GM12878 (cell line): ENCODE data around the gene GCC1. TPM values are rescaled to one million over a fixed set of nuclear protein-coding genes. Genes with fewer than 3 reads are reported as not detected.

ENCODE experiments used
- ATAC-seq: fragments of 200-7000 bp; cut with Tn5 transposase; 3 replicates; pipeline ENCODE4 v1.9.1; 2020; ENCODE audit warnings: mild to moderate bottlenecking, moderate library complexity
- BruUV-seq: library from RNA; stranded (reverse); fragments of 400-500 nt; replicated peaks from 2 replicates; lab custom pipeline; 2021; lab: Mats Ljungman, UMichigan
- CTCF ChIA-PET: fragments of 300-600 bp; sonication (Branson Sonifier 250); formaldehyde crosslinking; extraction: SDS; loops from one replicate; lab custom pipeline; 2021; ENCODE audit warnings: inconsistent platforms; lab: Yijun Ruan, JAX
- POLR2A ChIA-PET: fragments of 350-600 bp; formaldehyde crosslinking; extraction: SDS; loops from one replicate; lab custom pipeline; 2021; ENCODE audit warnings: inconsistent platforms; lab: Charles Lee
- RAD21 ChIA-PET: fragments of 300-600 bp; sonication (Branson Sonifier 250); formaldehyde crosslinking; loops from one replicate; lab custom pipeline; 2023; ENCODE audit warnings: antibody characterized with exemption; ENCODE audit not compliant: unreplicated experiment; lab: Charles Lee
- SMC1A ChIA-PET: fragments of 300-600 bp; sonication (Branson Sonifier 250); formaldehyde crosslinking; loops from one replicate; lab custom pipeline; 2023; ENCODE audit not compliant: unreplicated experiment, uncharacterized antibody; lab: Charles Lee
- DNase-seq: peaks from one replicate; pipeline ENCODE4 v3.0.0-alpha.2; 2011; ENCODE audit warnings: low read depth, low spot score
- FAIRE-seq: peaks from 3 replicates; lab custom pipeline; 2011; peaks lifted over from hg19 to GRCh38; lab: Jason Lieb, UNC
- H2AFZ ChIP-seq: 2 replicates; pipeline ENCODE4 v1.6.0; 2011; ENCODE audit warnings: low read depth, low read length, control low read depth; ENCODE audit not compliant: control insufficient read depth
- H3K27ac ChIP-seq: 2 replicates; pipeline ENCODE4 v1.5.1; 2011; ENCODE audit warnings: control low read depth; ENCODE audit not compliant: control insufficient read depth, insufficient read depth
- H3K27me3 ChIP-seq, 2 experiments: replicated peaks in 1 of 2; 2 replicates each; pipeline versions ENCODE4 v1.6.0 to v1.6.1; 2011; ENCODE audit warnings: low read length in 1 of 2; ENCODE audit not compliant: control insufficient read depth in 2 of 2, insufficient read depth in 2 of 2
- H3K36me3 ChIP-seq, 2 experiments: 2 replicates each; pipeline ENCODE4 v1.5.1; 2011; ENCODE audit warnings: low read length in 1 of 2; ENCODE audit not compliant: control insufficient read depth in 2 of 2, insufficient read depth in 2 of 2
- H3K4me1 ChIP-seq: 2 replicates; pipeline ENCODE4 v1.6.1; 2011; ENCODE audit warnings: mild to moderate bottlenecking, low read length, moderate library complexity, mixed read lengths; ENCODE audit not compliant: control insufficient read depth, insufficient read depth
- H3K4me2 ChIP-seq: 2 replicates; pipeline ENCODE4 v1.6.0; 2011; ENCODE audit warnings: control low read depth; ENCODE audit not compliant: control insufficient read depth, insufficient read depth
- H3K4me3 ChIP-seq: fragments of 200-600 bp; sonication (generic); 2 replicates; pipeline ENCODE4 v1.5.1; 2016
- H3K79me2 ChIP-seq: 2 replicates; pipeline ENCODE4 v1.6.0; 2011; ENCODE audit warnings: low read length; ENCODE audit not compliant: control insufficient read depth, insufficient read depth
- H3K9ac ChIP-seq: 2 replicates; pipeline ENCODE4 v1.8.0; 2011; ENCODE audit warnings: low read length, control low read depth, mixed read lengths; ENCODE audit not compliant: control insufficient read depth, insufficient read depth
- H3K9me3 ChIP-seq: replicated peaks from 3 replicates; pipeline ENCODE4 v1.5.1; 2011; ENCODE audit warnings: mild to moderate bottlenecking, low read length; ENCODE audit not compliant: control insufficient read depth, insufficient read depth
- H4K20me1 ChIP-seq: 2 replicates; pipeline ENCODE4 v1.6.0; 2011; ENCODE audit not compliant: control insufficient read depth, insufficient read depth
- BACH1 ChIP-seq: fragments of 450-650 bp; IDR thresholded peaks from 2 replicates; pipeline ENCODE4 v1.6.1; 2017; ENCODE audit warnings: mild to moderate bottlenecking, borderline replicate concordance
- CHD1 ChIP-seq: IDR thresholded peaks from 2 replicates; pipeline ENCODE4 v1.6.1; 2012; ENCODE audit warnings: low read depth, low read length, improper control_type of control experiment
- DPF2 ChIP-seq: fragments of 450-650 bp; IDR thresholded peaks from 2 replicates; pipeline ENCODE4 v1.6.1; 2017; ENCODE audit warnings: mild to moderate bottlenecking
- ETV6 ChIP-seq, 2 experiments: fragments of 450-650 bp in 1 of 2; IDR thresholded peaks in 1 of 2; conservative IDR thresholded peaks in 1 of 2; 2 replicates each; pipeline ENCODE4 v1.6.1; 2014; ENCODE audit warnings: antibody characterized with exemption in 1 of 2, borderline replicate concordance in 1 of 2, low read depth in 1 of 2, mild to moderate bottlenecking in 1 of 2, moderate library complexity in 1 of 2
- HCFC1 ChIP-seq: fragments of 150-350 bp; IDR thresholded peaks from 2 replicates; pipeline ENCODE4 v1.6.1; 2014; ENCODE audit warnings: low read length
- HDGF ChIP-seq: fragments of 450-650 bp; IDR thresholded peaks from 2 replicates; pipeline ENCODE4 v1.6.1; 2016; ENCODE audit warnings: antibody characterized with exemption
- KDM1A ChIP-seq: fragments of 200-600 bp; sonication (generic); IDR thresholded peaks from 2 replicates; pipeline ENCODE4 v1.6.1; 2016; ENCODE audit warnings: borderline replicate concordance
- NFYB ChIP-seq: IDR thresholded peaks from 2 replicates; pipeline ENCODE4 v1.6.1; 2011; ENCODE audit warnings: low read depth, mild to moderate bottlenecking, low read length, improper control_type of control experiment, moderate library complexity; ENCODE audit not compliant: insufficient read depth
- RAD21 ChIP-seq: IDR thresholded peaks from 2 replicates; pipeline ENCODE4 v1.6.1; 2011; ENCODE audit warnings: mild to moderate bottlenecking, low read depth, low read length, moderate library complexity; ENCODE audit not compliant: insufficient read depth
- RELA ChIP-seq: fragments of 450-650 bp; IDR thresholded peaks from 2 replicates; pipeline ENCODE4 v1.8.0; 2014; ENCODE audit warnings: borderline replicate concordance; ENCODE audit not compliant: partially characterized antibody
- RFX5 ChIP-seq: IDR thresholded peaks from 2 replicates; pipeline ENCODE4 v1.6.1; 2011; ENCODE audit warnings: low read depth, low read length, improper control_type of control experiment
- SMAD1 ChIP-seq: fragments of 450-650 bp; IDR thresholded peaks from 2 replicates; pipeline ENCODE4 v1.6.1; 2018; ENCODE audit warnings: mild to moderate bottlenecking, low read depth; ENCODE audit not compliant: partially characterized antibody
- TAF1 ChIP-seq: IDR thresholded peaks from 2 replicates; pipeline ENCODE4 v1.6.1; 2011; ENCODE audit warnings: mild to moderate bottlenecking, low read depth, low read length, borderline replicate concordance
- TCF3 ChIP-seq: IDR thresholded peaks from 2 replicates; pipeline ENCODE4 v1.6.1; 2012; ENCODE audit warnings: low read depth, mild to moderate bottlenecking, low read length, borderline replicate concordance; ENCODE audit not compliant: insufficient read depth
- YY1 ChIP-seq: IDR thresholded peaks from 2 replicates; pipeline ENCODE4 v1.6.1; 2011; ENCODE audit warnings: low read depth, mild to moderate bottlenecking, low read length
- ZBED1 ChIP-seq: IDR thresholded peaks from 2 replicates; pipeline ENCODE4 v1.6.1; 2016; ENCODE audit warnings: borderline replicate concordance
- whole genome bisulfite sequencing: methylation state at CpG from one replicate; pipeline ENCODE4 v1.1.6; 2016; ENCODE audit warnings: low lambda C conversion rate; ENCODE audit not compliant: insufficient replicate concordance, insufficient coverage; ENCODE audit errors: missing lambda C conversion rate; 5-methylcytosine and 5-hydroxymethylcytosine counted together
- in situ Hi-C: fragments of 300-500 bp; cut with MboI; formaldehyde crosslinking; loops from 9 replicates; pipeline ENCODE4 v1.14.3; 2018; ENCODE audit warnings: mixed read lengths
- intact Hi-C: fragments of 100-400 bp; cut with micrococcal nuclease; formaldehyde crosslinking; loops from one replicate; pipeline ENCODE4 v1.14.2; 2022; ENCODE audit not compliant: unreplicated experiment
- polyA plus RNA-seq, 11 experiments: library from polyadenylated mRNA; depleted of rRNA in 4 of 11; unstranded in 6 of 11; stranded (reverse) in 5 of 11; fragments of >200 nt; fragmentation: Nextera tagmentation in 4 of 11; fragmentation: Illumina TruSeq in 1 of 11; extraction: Ambion mirVana in 4 of 11; extraction: Trizol in 1 of 11; gene quantifications; 1 replicate in 1 of 11; 2 replicates in 10 of 11; pipeline versions ENCODE4 v1.2.1 to v1.2.3, GENCODE V29; 2011 to 2016; ENCODE audit warnings: inconsistent platforms in 2 of 11, missing spikeins in 2 of 11, low read depth in 1 of 11
- total RNA-seq, 4 experiments: library from RNA; depleted of rRNA in 3 of 4; stranded (reverse); fragments of >200 nt in 3 of 4; fragmentation: Illumina TruSeq in 1 of 4; extraction: Trizol in 1 of 4; gene quantifications; 2 replicates each; pipeline versions ENCODE4 v1.2.1 to v1.2.3, GENCODE V29; 2013 to 2021

Gene GCC1
- total and polyA plus RNA-seq, 10 of the 15 experiments (the other 5 are each of a cell fraction or from before 2014, with no cell fraction given) = 1.8 to 17.2 (median 9.0) TPM

GRCh38 chr7:127609297-127609696, 23.9 kb upstream of the GCC1 start:
- ChIA-PET POLR2A (no interaction called here), SMC1A (no interaction called here), RAD21 (no interaction called here), CTCF (no interaction called here)
- H2AFZ ChIP-seq = no peak overlapping the region
- H3K4me2 ChIP-seq = no peak overlapping the region
- 64% methylated on average over 5 of the region's 6 CpGs for WGBS
- no peaks in the 10 kb centered on the region for H3K27me3 ChIP-seq
- H3K4me3 ChIP-seq = no peak overlapping the region
- no peaks in the 10 kb centered on the region for H4K20me1 ChIP-seq
- H3K9ac ChIP-seq = no peak overlapping the region
- no peaks in the 10 kb centered on the region for H3K79me2 ChIP-seq
- in situ Hi-C loops = no loop called here
- no peaks in the 10 kb centered on the region for H3K4me1 ChIP-seq
- FAIRE-seq (no peak), ATAC-seq (no peak), DNase-seq (no peak)
- H3K36me3 ChIP-seq = no peaks in the 10 kb centered on the region
- intact Hi-C loops = no loop called here
- no peak overlapping the region for H3K27ac ChIP-seq
- no peaks in the 10 kb centered on the region; the same call in 2 of the 3 replicates for H3K9me3 ChIP-seq
- no TSS peak for BruUV-seq
- TF ChIP-seq HDGF = no peak
- TF ChIP-seq TCF3 = no peak
- TF ChIP-seq RELA = no peak
- TF ChIP-seq, all 136 proteins: peak for 0

- SMC1A ChIA-PET = no interaction called here
- CTCF ChIA-PET = interaction anchor here (1.5 kb wide), 1 partner anchor 28 kb away, joined by 3 read pairs; no protein-coding TSS in a partner anchor
- no peak overlapping the region for H3K4me3 ChIP-seq
- no peak overlapping the region for H2AFZ ChIP-seq
- no peaks in the 10 kb centered on the region; the same call in 2 of the 3 replicates for H3K9me3 ChIP-seq
- H3K27me3 ChIP-seq = no peaks in the 10 kb centered on the region
- H3K4me1 ChIP-seq = no peaks in the 10 kb centered on the region
- no peak for TF ChIP-seq RFX5
- TF ChIP-seq YY1 = no peak
- no peak for TF ChIP-seq NFYB
- no peak for TF ChIP-seq TAF1
- TF ChIP-seq SMAD1 = no peak
- TF ChIP-seq RAD21 = no peak
- no peak for TF ChIP-seq HCFC1
- no peak for TF ChIP-seq ZBED1
- no peak for TF ChIP-seq CHD1
- no peak for TF ChIP-seq BACH1
- TF ChIP-seq HDGF = no peak
- TF ChIP-seq DPF2 = no peak
- TF ChIP-seq KDM1A = no peak
- TF ChIP-seq ETV6 (conservative IDR thresholded peaks at IDR 0.05 in 1 of 2, IDR thresholded peaks at IDR 0.05 in 1 of 2; ENCODE audit: borderline replicate concordance in 1 of 2, low read depth in 1 of 2) = no peak
- TF ChIP-seq, all 136 proteins: peak for 0
- no peak for FAIRE-seq
- no peak for DNase-seq
- RAD21 ChIA-PET = no interaction called here
- Histone ChIP-seq H3K27ac (no peak overlapping the region), H3K36me3 (no peaks in the 10 kb centered on the region), H3K79me2 (no peaks in the 10 kb centered on the region), H3K4me2 (no peak overlapping the region), H3K9ac (no peak overlapping the region), H4K20me1 (no peaks in the 10 kb centered on the region)
- in situ Hi-C loops = no loop called here
- no TSS peak for BruUV-seq
- POLR2A ChIA-PET = no interaction called here
- intact Hi-C loops = no loop called here
- WGBS = 56% methylated on average over 6 of the region's 6 CpGs
- ATAC-seq = no peak
Measured at GRCh38 chr7:127608446-127608845, 23.1 kb upstream of the GCC1 start.
